Activated CD4-positive, CD25-positive, alpha-beta regulatory T cell treated with anti-CD3 and anti-CD28 coated beads, Interleukin-2, amount 50 U/mL, for 16 hours (primary cell): Measurements from ENCODE around the gene SPRR2F.
"Not testable (repeated sequence)": the region's sequence is repeated elsewhere in the genome, so short reads cannot be mapped to it uniquely, and the experiment has no call there.

ENCODE experiments used
- DNase-seq: peaks from one replicate; pipeline ENCODE4 v3.0.0-alpha.2; 2020; ENCODE audit warnings: low read depth, low spot score

SPRR2F gene

GRCh38 chr1:153113416-153113815 is at the start of gene SPRR2F:
SPRR2F (minus strand) TSS chr1:153113516; CDS start chr1:153112733, 783 bp downstream.
- DNase-seq: no peak

- no peak for DNase-seq
These were observed 42.2 kb upstream of the SPRR2F start for GRCh38 chr1:153155541-153155940.

GRCh38 chr1:153152481-153152880 is 39.2 kb upstream of the SPRR2F start:
- DNase-seq: no peak

GRCh38 chr1:153150846-153151245 is 37.5 kb upstream of the SPRR2F start, which contains the start of gene SPRR2G:
SPRR2G (minus strand) TSS chr1:153150890; CDS start chr1:153150110, 780 bp downstream.
- DNase-seq: no peak

GRCh38 chr1:153141377-153141776 is 28.1 kb upstream of the SPRR2F start:
- DNase-seq: no peak

GRCh38 chr1:153140484-153140883 is 27.2 kb upstream of the SPRR2F start:
- no peak for DNase-seq

- no peak for DNase-seq
These were observed 20.4 kb upstream of the SPRR2F start for GRCh38 chr1:153133743-153134142.

GRCh38 chr1:153133267-153133666 is 20.0 kb upstream of the SPRR2F start:
- DNase-seq: no peak

- DNase-seq: not testable (repeated sequence)
These were observed 15.4 kb upstream of the SPRR2F start for GRCh38 chr1:153128688-153129087.

GRCh38 chr1:153127296-153127695 is 14.0 kb upstream of the SPRR2F start:
- DNase-seq: no peak

GRCh38 chr1:153125536-153125935 is 12.2 kb upstream of the SPRR2F start:
- no peak for DNase-seq

GRCh38 chr1:153123793-153124192 is 10.5 kb upstream of the SPRR2F start:
- not testable (repeated sequence) for DNase-seq

- DNase-seq: no peak
These were observed 9.6 kb upstream of the SPRR2F start for GRCh38 chr1:153122831-153123421.

GRCh38 chr1:153120945-153121344 is 7.6 kb upstream of the SPRR2F start:
- no peak for DNase-seq

GRCh38 chr1:153119491-153119971 is 6.2 kb upstream of the SPRR2F start:
- DNase-seq: no peak

- not testable (repeated sequence) for DNase-seq
These were observed 1.9 kb upstream of the SPRR2F start for GRCh38 chr1:153115264-153115663.

GRCh38 chr1:153112454-153112853 is 862 bp downstream of the SPRR2F start:
- DNase-seq: not testable (repeated sequence)

- DNase-seq: no peak
These were observed 13.1 kb downstream of the SPRR2F start for GRCh38 chr1:153100245-153100644.

- no peak for DNase-seq
These were observed 13.8 kb downstream of the SPRR2F start for GRCh38 chr1:153099461-153100045.

GRCh38 chr1:153095764-153096163 is 17.6 kb downstream of the SPRR2F start:
- DNase-seq: no peak

GRCh38 chr1:153094426-153094825 is 18.9 kb downstream of the SPRR2F start, which contains the start of gene SPRR2E:
SPRR2E (minus strand) TSS chr1:153094526; CDS start chr1:153093751, 775 bp downstream.
- no peak for DNase-seq

GRCh38 chr1:153087652-153088051 is 25.7 kb downstream of the SPRR2F start:
- no peak for DNase-seq

- no peak for DNase-seq
These were observed 31.6 kb downstream of the SPRR2F start for GRCh38 chr1:153081736-153082135.
